Measurements from ENCODE around the gene PIGBOS1. TPM values are rescaled to one million over a fixed set of nuclear protein-coding genes. Genes with fewer than 3 reads are reported as not detected.
"Not testable (repeated sequence)": the region's sequence is repeated elsewhere in the genome, so short reads cannot be mapped to it uniquely, and the experiment has no call there.

PIGBOS1 gene
- total and polyA plus RNA-seq, 2 experiments from 2014 or later = 9.1 to 16.7 TPM

- H3K9me2 ChIP-seq (ENCODE audit: insufficient read depth) = no peaks in the 10 kb centered on the region
- peak overlapping the region; percentile 80 for H3K4me2 ChIP-seq
- Mint-ChIP-seq H3K4me1 (peaks cover 21% of the 10 kb centered on the region), H3K36me3 (ENCODE audit: low read depth) (no peaks in the 10 kb centered on the region), H3K4me3 (peak overlapping the region; percentile 97), H3K27me3 (ENCODE audit: insufficient read depth, low read depth, poor library complexity) (peaks cover 6% of the 10 kb centered on the region), H3K9me3 (no peaks in the 10 kb centered on the region; the same call in 2 of the 3 replicates), H3K27ac (peak overlapping the region; percentile 96; the same call in 1 of the 2 replicates)
- peaks cover 11% of the 10 kb centered on the region; the same call in 1 of the 2 replicates for H3K4me1 ChIP-seq (ENCODE audit: insufficient read depth)
- TF ChIP-seq ZNF462 (CRISPR knock-in tag; IDR thresholded peaks at IDR 0.05) (no peak), ZNF114 (CRISPR knock-in tag; IDR thresholded peaks at IDR 0.05) (no peak), ZNF331 (CRISPR knock-in tag; IDR thresholded peaks at IDR 0.05; ENCODE audit: low read depth) (no peak), NANOG (IDR thresholded peaks at IDR 0.05; ENCODE audit: borderline replicate concordance) (no peak), EZH2 (IDR thresholded peaks at IDR 0.05; ENCODE audit: low read depth, unreplicated experiment) (no peak), JUNB (IDR thresholded peaks at IDR 0.05; ENCODE audit: unreplicated experiment) (no peak)
- no peak overlapping the region for H3K27ac ChIP-seq (ENCODE audit: low read depth)
- no peaks in the 10 kb centered on the region for H4K20me1 ChIP-seq (replicated peaks; ENCODE audit: insufficient read depth)
- no peaks in the 10 kb centered on the region for H3F3A ChIP-seq (replicated peaks; ENCODE audit: low read depth)
- peak overlapping the region; percentile 72 for H3K4me3 ChIP-seq
- H3K79me2 ChIP-seq (replicated peaks; ENCODE audit: insufficient read depth) = peaks cover 17% of the 10 kb centered on the region
- no peaks in the 10 kb centered on the region for H3K27me3 ChIP-seq (ENCODE audit: insufficient read depth)
- H3K36me3 ChIP-seq (ENCODE audit: insufficient read depth) = no peaks in the 10 kb centered on the region
- ATAC-seq (no peak), DNase-seq (ENCODE audit: low spot score) (no peak)
- peak overlapping the region; percentile 94 for H2AFZ ChIP-seq
Measured at GRCh38 chr15:55319537-55320237, 764 bp upstream of the PIGBOS1 start.

- not testable (repeated sequence) for H3K27ac Mint-ChIP-seq; H3K4me3 Mint-ChIP-seq; H3K4me1 Mint-ChIP-seq; ATAC-seq; H3K4me3 ChIP-seq; H3K4me2 ChIP-seq; H3K36me3 ChIP-seq (ENCODE audit: insufficient read depth); H4K20me1 ChIP-seq (replicated peaks; ENCODE audit: insufficient read depth); H3K4me1 ChIP-seq (ENCODE audit: insufficient read depth); DNase-seq (ENCODE audit: low spot score); H2AFZ ChIP-seq; H3K79me2 ChIP-seq (replicated peaks; ENCODE audit: insufficient read depth); H3K27me3 Mint-ChIP-seq (ENCODE audit: insufficient read depth, low read depth, poor library complexity); H3K27me3 ChIP-seq (ENCODE audit: insufficient read depth); H3K27ac ChIP-seq (ENCODE audit: low read depth); H3K9me2 ChIP-seq (ENCODE audit: insufficient read depth); H3F3A ChIP-seq (replicated peaks; ENCODE audit: low read depth)
- peaks cover 49% of the 10 kb centered on the region for H3K36me3 Mint-ChIP-seq (ENCODE audit: low read depth)
- H3K9me3 Mint-ChIP-seq = peaks cover 56% of the 10 kb centered on the region
Measured at GRCh38 chr15:55302801-55303200, 16.1 kb downstream of the PIGBOS1 start.

Data from GM23338 (cell line).